Caco-2 (cell line): ENCODE results near the gene L3MBTL4. TPM values are rescaled to one million over a fixed set of nuclear protein-coding genes. Genes with fewer than 3 reads are reported as not detected.

ENCODE experiments used
- BruUV-seq: library from RNA; stranded (reverse); fragments of 400-500 nt; replicated peaks from 2 replicates; lab custom pipeline; 2021; lab: Mats Ljungman, UMichigan
- CTCF ChIA-PET: fragments of 300-600 bp; sonication (Branson Sonifier 250); formaldehyde crosslinking; loops from one replicate; lab custom pipeline; 2022; ENCODE audit warnings: antibody characterized with exemption; lab: Charles Lee
- POLR2A ChIA-PET: fragments of 300-600 bp; sonication (Branson Sonifier 250); formaldehyde crosslinking; loops from one replicate; lab custom pipeline; 2022; ENCODE audit warnings: antibody characterized with exemption; lab: Charles Lee
- DNase-seq, 2 experiments: peaks; one replicate each; pipeline versions ENCODE4 v3.0.0 to v3.0.0-alpha.2; 2020 to 2022
- H3K27me3 ChIP-seq: replicated peaks from 2 replicates; pipeline ENCODE4 v1.6.0; 2011; ENCODE audit warnings: low read length; ENCODE audit not compliant: control insufficient read depth, insufficient read depth
- H3K36me3 ChIP-seq: 2 replicates; pipeline ENCODE4 v1.5.1; 2011; ENCODE audit warnings: low read length; ENCODE audit not compliant: control insufficient read depth, insufficient read depth
- H3K4me1 ChIP-seq: fragments of 250-450 bp; sonication (Bioruptor Pico); 2 replicates; pipeline ENCODE4 v1.5.1; 2020; ENCODE audit warnings: mild to moderate bottlenecking
- H3K4me3 ChIP-seq: 2 replicates; pipeline ENCODE4 v1.5.1; 2011; ENCODE audit warnings: low read depth, mild to moderate bottlenecking, control low read depth, low read length
- H3K9me3 ChIP-seq: fragments of 250-450 bp; sonication (Bioruptor Pico); 2 replicates; pipeline ENCODE4 v1.5.1; 2020; ENCODE audit warnings: mild to moderate bottlenecking, moderate library complexity
- H3K27ac Mint-ChIP-seq: one replicate; pipeline ENCODE4 v1.8.0; 2022; ENCODE audit warnings: mixed read lengths; ENCODE audit not compliant: unreplicated experiment
- H3K27me3 Mint-ChIP-seq: one replicate; pipeline ENCODE4 v1.8.0; 2022; ENCODE audit warnings: mixed read lengths; ENCODE audit not compliant: insufficient read depth, unreplicated experiment
- H3K36me3 Mint-ChIP-seq: one replicate; pipeline ENCODE4 v1.8.0; 2022; ENCODE audit warnings: mild to moderate bottlenecking, mixed read lengths; ENCODE audit not compliant: insufficient read depth, unreplicated experiment
- H3K4me1 Mint-ChIP-seq: one replicate; pipeline ENCODE4 v1.8.0; 2022; ENCODE audit warnings: low read depth, mixed read lengths; ENCODE audit not compliant: unreplicated experiment
- H3K4me3 Mint-ChIP-seq: one replicate; pipeline ENCODE4 v1.8.0; 2022; ENCODE audit warnings: mild to moderate bottlenecking, moderate library complexity, mixed read lengths; ENCODE audit not compliant: unreplicated experiment
- H3K9me3 Mint-ChIP-seq: one replicate; pipeline ENCODE4 v1.8.0; 2022; ENCODE audit warnings: mixed read lengths; ENCODE audit not compliant: unreplicated experiment
- CTCF ChIP-seq, 2 experiments: fragments of 200-600 bp in 1 of 2; IDR thresholded peaks; 1 replicate in 1 of 2; 2 replicates in 1 of 2; pipeline versions ENCODE4 v1.5.1 to v1.8.0; 2011 to 2022; ENCODE audit warnings: antibody characterized with exemption in 1 of 2, control low read depth in 1 of 2, inconsistent platforms in 1 of 2, low read depth in 1 of 2, low read length in 1 of 2, mild to moderate bottlenecking in 1 of 2, moderate library complexity in 1 of 2; ENCODE audit not compliant: insufficient read depth in 1 of 2, severe bottlenecking in 1 of 2, unreplicated experiment in 1 of 2
- intact Hi-C: fragments of 100-400 bp; cut with micrococcal nuclease; formaldehyde crosslinking; loops from one replicate; pipeline ENCODE4 v1.10.0; 2022; ENCODE audit not compliant: unreplicated experiment
- total RNA-seq: library from RNA; stranded (reverse); gene quantifications from 2 replicates; pipeline ENCODE4 v1.2.3, GENCODE V29; 2022

L3MBTL4 gene
- total RNA-seq, 1 experiment from 2014 or later = 0.23 TPM

- no peak for TF ChIP-seq CTCF (IDR thresholded peaks at IDR 0.05; ENCODE audit: insufficient read depth in 1 of 2, low read depth in 1 of 2, low read length in 1 of 2, severe bottlenecking in 1 of 2, unreplicated experiment in 1 of 2)
- DNase-seq = no peak
- ChIA-PET POLR2A (no interaction called here), CTCF (no interaction called here)
- H3K9me3 ChIP-seq = peaks cover 12% of the 10 kb centered on the region; the same call in 1 of the 2 replicates
- no peaks in the 10 kb centered on the region for H3K27me3 ChIP-seq
- no peaks in the 10 kb centered on the region for H3K36me3 ChIP-seq
- H3K4me1 Mint-ChIP-seq = no peaks in the 10 kb centered on the region
- H3K4me3 ChIP-seq = no peak overlapping the region
- no peaks in the 10 kb centered on the region for H3K4me1 ChIP-seq
- no peak overlapping the region for H3K27ac Mint-ChIP-seq
- H3K27me3 Mint-ChIP-seq = peaks cover 9% of the 10 kb centered on the region
- H3K36me3 Mint-ChIP-seq = no peaks in the 10 kb centered on the region
- H3K9me3 Mint-ChIP-seq = peaks cover 27% of the 10 kb centered on the region
- H3K4me3 Mint-ChIP-seq = no peak overlapping the region
- no TSS peak for BruUV-seq
- intact Hi-C loops = no loop called here
These were observed 74.6 kb downstream of the L3MBTL4 start for GRCh38 chr18:6340121-6340520.

DNA sequence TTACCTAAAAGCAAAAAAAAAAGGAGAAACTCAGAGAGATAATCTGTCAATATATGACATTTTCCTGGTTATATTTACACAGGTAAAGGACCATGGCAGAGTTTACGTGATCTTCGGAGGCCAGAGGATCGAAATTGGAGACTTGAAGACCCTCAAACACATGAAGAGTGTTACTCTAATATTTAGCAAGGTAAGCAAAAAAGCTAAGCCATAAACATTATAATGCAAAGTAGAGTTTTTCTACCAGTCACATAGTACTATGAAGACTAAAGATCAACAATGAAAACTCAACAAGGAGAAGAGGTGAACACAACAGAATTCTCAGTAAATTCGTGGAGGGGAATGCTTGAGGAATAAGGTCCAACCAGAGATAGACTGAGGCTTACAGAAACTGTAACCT is 78.5 kb downstream of the L3MBTL4 start:
- Mint-ChIP-seq H3K36me3 (no peaks in the 10 kb centered on the region), H3K4me3 (no peak overlapping the region), H3K4me1 (no peaks in the 10 kb centered on the region), H3K9me3 (peaks cover 7% of the 10 kb centered on the region), H3K27me3 (peaks cover 19% of the 10 kb centered on the region), H3K27ac (no peak overlapping the region)
- ChIA-PET POLR2A (no interaction called here), CTCF (no interaction called here)
- H3K9me3 ChIP-seq = no peaks in the 10 kb centered on the region
- DNase-seq = no peak
- H3K4me1 ChIP-seq = no peaks in the 10 kb centered on the region
- intact Hi-C loops = no loop called here
- no TSS peak for BruUV-seq
- H3K27me3 ChIP-seq = no peaks in the 10 kb centered on the region
- H3K36me3 ChIP-seq = no peaks in the 10 kb centered on the region
- no peak for TF ChIP-seq CTCF (IDR thresholded peaks at IDR 0.05; ENCODE audit: insufficient read depth in 1 of 2, low read depth in 1 of 2, low read length in 1 of 2, severe bottlenecking in 1 of 2, unreplicated experiment in 1 of 2)
- no peak overlapping the region for H3K4me3 ChIP-seq

DNA sequence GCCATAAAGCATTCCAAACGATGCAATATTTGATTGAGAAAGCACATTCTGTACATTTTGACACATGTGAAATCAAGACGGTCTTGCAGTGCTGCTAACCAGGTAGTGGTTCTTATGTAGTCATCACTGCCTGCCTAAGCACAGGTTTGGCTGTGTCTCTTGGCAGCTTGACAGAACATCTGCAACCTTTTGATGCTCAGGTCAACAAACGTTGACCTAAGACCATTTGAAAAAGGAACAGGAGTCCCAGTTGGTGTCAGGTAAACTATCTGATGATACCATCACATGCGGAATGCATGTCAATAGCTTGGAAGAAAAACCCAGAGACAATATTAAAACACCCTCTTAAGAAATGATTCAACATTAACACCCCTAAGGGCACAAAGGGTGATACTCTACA is 80.7 kb downstream of the L3MBTL4 start:
- ChIA-PET POLR2A (no interaction called here), CTCF (no interaction called here)
- Mint-ChIP-seq H3K27me3 (peaks cover 20% of the 10 kb centered on the region), H3K36me3 (no peaks in the 10 kb centered on the region), H3K27ac (no peak overlapping the region), H3K9me3 (no peaks in the 10 kb centered on the region), H3K4me1 (no peaks in the 10 kb centered on the region), H3K4me3 (no peak overlapping the region)
- Histone ChIP-seq H3K4me1 (no peaks in the 10 kb centered on the region), H3K27me3 (no peaks in the 10 kb centered on the region), H3K4me3 (no peak overlapping the region), H3K36me3 (no peaks in the 10 kb centered on the region), H3K9me3 (no peaks in the 10 kb centered on the region)
- no peak for DNase-seq
- BruUV-seq = no TSS peak
- TF ChIP-seq CTCF (IDR thresholded peaks at IDR 0.05; ENCODE audit: insufficient read depth in 1 of 2, low read depth in 1 of 2, low read length in 1 of 2, severe bottlenecking in 1 of 2, unreplicated experiment in 1 of 2) = no peak
- intact Hi-C loops = no loop called here
